HG02970 (cell line): Measurements from ENCODE around the gene ATP1A1.

Experiments
- ATAC-seq: cut with Tn5 transposase; IDR thresholded peaks from one replicate; pipeline ENCODE4 v1.9.1; 2021; ENCODE audit warnings: mild to moderate bottlenecking, moderate library complexity, moderate number of reproducible peaks; ENCODE audit not compliant: unreplicated experiment, low FRiP score

Gene ATP1A1

DNA sequence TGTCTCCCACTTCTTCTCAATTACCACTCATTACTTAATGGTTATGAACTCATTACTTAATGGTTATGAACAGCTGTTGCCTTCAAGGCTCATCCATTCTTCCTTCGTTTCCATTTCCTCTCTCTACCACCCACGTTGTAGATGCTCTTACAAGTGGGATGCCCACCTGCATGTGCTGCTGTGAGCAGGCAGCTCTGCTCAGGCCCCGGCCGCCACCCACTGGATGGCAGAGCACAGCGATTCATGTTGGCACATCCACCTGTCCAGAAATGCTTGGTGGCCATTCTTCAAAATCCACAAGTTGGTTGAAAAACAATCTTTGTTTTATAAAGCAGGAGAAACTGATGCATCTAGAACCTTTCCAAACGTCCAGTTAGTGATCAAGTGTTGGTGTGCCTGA, 14.5 kb downstream of the ATP1A1 start:
- ATAC-seq: no peak

- no peak for ATAC-seq
These were observed 15.1 kb downstream of the ATP1A1 start for GRCh38 chr1:116388122-116388521.

- no peak for ATAC-seq
These were observed 16.0 kb downstream of the ATP1A1 start for GRCh38 chr1:116389013-116389412.

DNA sequence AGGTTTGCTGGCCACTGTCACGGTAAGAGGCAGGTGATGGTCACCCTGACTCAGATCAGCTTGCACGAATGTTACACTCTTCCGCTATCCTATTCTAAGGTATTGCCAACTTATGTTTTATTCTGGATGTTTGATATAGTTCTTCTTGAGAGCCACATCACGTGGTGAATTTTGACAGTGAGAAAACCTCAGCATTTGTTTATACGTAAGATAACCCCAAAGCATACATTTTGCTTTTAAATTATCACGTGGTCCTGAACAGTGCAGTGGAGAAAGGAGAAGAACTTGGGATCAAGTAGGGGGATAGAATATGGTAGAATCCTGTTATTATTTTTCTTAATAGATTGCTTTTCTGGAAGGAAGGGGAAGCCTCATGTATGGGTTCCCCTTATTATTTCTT, 16.6 kb downstream of the ATP1A1 start:
- no peak for ATAC-seq

GRCh38 chr1:116390195-116390594, 17.2 kb downstream of the ATP1A1 start:
- no peak for ATAC-seq

DNA sequence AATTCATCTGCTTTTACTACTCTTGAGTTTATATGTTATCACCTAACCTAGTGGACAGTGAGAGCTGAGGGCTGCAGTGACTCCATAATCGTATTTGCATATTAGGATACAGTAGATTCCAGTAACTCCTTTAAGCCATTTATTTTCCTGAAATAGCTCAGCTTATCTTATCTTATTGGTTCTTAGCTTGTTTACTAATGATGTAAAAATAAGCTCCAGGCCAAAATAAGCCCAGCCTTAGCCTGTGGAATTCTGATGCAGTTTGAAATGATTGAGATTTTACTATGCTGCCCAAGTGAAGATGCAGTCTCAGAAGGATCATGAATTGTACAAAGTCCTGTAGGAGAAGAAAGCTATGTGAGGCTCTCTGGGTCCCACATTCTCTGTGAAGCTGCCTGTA, 18.1 kb downstream of the ATP1A1 start:
- ATAC-seq: no peak

- ATAC-seq: no peak
These were observed 19.8 kb downstream of the ATP1A1 start for GRCh38 chr1:116392717-116393404.

- ATAC-seq: no peak
These were observed 20.7 kb downstream of the ATP1A1 start for GRCh38 chr1:116393792-116394191.

GRCh38 chr1:116394270-116394669, 21.2 kb downstream of the ATP1A1 start:
- no peak for ATAC-seq

DNA sequence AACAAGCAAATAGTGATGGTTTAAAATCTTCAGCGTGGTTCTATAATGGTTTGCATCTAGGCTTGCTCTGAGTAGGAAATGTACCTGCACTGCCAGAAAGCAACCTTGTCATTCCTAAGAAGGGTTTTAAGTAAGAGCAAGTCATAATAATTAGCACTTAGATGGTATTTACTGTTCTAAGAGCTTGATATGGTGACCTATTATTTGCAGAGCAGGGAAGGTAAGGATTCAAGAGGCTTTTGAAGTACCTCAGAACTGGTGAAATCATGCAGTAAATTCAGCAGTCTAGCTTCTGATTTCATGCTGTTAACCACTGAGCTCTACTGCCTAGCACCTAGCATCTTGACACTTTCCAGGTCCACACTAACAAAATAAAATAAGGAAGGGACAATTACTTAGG, 23.7 kb downstream of the ATP1A1 start:
- no peak for ATAC-seq

- no peak for ATAC-seq
These were observed 24.7 kb downstream of the ATP1A1 start for GRCh38 chr1:116397728-116398127.

GRCh38 chr1:116400780-116401179, 27.7 kb downstream of the ATP1A1 start:
- no peak for ATAC-seq

- ATAC-seq: no peak
These were observed 28.7 kb downstream of the ATP1A1 start for GRCh38 chr1:116401646-116402176.

DNA sequence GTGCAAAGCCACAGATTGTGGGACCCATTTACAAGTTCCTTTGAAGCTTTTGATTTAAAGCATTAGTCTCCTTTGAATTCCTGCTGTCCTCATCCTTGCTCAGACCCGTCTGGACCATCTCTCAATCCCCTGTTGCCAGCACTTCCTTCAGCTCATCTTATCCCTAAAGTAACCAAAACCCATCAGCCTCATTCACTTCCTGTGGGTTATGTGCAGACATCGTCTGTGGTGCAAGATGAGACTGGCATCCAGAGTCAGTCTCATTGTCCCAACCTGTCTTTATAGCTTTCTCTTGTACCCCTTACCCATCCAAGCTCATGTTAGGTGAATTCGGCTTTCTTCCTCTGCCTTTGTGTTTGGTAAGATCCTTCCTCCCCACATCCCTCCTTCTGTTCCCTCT, 29.3 kb downstream of the ATP1A1 start:
- ATAC-seq: no peak

- no peak for ATAC-seq
These were observed 30.6 kb downstream of the ATP1A1 start for GRCh38 chr1:116403496-116404136.

GRCh38 chr1:116404699-116405098, 31.7 kb downstream of the ATP1A1 start:
- no peak for ATAC-seq

DNA sequence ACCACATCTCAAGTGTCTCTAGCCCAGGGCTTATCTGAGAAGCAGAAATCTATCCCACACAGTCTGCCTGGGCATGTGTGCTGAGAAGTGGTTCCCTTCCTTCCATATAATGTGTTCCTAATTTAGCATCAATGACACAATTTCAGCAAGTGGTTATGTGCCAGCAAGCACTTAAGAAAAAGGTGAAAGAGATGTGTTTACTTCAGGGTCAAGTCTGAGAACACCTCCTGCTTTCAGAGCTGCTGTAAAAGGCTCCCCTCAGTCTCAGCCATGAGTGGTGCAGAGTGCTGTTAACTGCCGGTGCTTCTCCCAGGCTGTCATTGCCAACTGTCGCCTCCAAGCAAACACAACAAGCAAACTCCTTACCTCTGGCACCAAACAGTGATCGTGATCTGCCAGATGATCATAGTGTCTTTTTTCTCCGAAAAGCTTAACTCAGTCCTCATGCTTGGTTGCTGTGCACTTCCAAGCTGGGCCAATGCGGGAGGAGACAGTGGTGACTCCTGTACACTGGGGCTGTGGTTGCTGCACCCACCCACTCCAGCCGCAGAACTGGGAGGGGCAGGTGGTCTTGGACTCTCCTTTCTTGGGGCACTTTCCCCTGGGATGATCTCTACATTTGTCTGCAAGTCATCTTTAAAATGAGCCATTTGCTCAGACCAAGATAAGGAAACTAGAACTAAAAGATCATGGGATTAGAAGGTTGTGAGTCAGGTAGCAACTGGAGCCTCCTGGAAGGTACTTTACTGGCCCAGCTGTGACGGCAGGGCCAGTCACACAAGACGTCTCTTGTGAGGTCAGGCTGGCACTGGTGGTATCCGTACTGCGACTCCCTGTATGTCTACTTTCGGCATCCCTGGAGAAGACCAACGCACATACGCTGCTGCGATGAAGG, 32.4 kb downstream of the ATP1A1 start:
- ATAC-seq: no peak

DNA sequence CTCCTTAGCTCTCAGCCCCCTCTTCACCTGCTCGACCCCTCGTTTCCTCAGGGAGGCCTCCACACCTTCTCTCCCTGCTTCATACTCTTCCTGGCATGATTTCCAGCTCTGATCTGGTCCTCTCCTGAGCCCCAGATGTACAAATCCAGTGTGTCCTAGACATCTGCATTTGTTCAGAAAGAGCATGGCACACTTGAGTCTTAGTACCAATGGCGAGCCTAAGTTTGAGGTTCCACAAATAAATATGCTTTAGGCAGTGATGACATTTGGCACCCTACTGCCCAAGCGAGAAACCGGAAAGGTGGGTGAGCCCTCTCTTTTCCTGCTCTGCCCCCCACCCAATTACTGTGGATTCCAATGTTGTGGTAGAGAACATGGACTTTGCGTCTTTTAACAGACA, 34.0 kb downstream of the ATP1A1 start:
- no peak for ATAC-seq

GRCh38 chr1:116408193-116408592, 35.1 kb downstream of the ATP1A1 start:
- ATAC-seq: no peak

- no peak for ATAC-seq
These were observed 36.0 kb downstream of the ATP1A1 start for GRCh38 chr1:116408803-116409720.
